ENCODE measurements around the gene CEPT1. TPM values are rescaled to one million over a fixed set of nuclear protein-coding genes. Genes with fewer than 3 reads are reported as not detected.

Gene CEPT1
- total RNA-seq, 1 experiment from 2014 or later = 30.9 TPM

DNA sequence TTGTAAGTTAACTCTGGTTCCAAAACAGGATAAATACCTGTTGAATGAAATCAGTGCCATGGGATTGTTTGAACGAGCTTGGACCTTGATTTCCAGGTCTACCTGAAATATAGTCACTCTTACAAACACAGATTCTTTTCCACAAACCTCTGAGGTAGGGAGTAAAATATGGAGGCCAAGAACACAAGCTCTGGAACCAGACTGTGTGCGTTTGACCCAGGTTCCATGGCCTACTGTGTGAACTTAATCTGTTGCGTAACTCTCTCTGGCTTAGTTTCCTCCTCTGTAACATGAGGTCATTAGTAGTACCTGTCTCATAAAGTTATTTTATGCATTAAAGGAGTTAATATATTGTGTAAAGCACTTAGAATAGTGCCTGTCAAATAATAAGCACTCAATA lies 35.3 kb downstream of the CEPT1 start:
- no peak for TF ChIP-seq EZH2 (IDR thresholded peaks at IDR 0.05; ENCODE audit: borderline replicate concordance, low read depth, low read length, poor library complexity, severe bottlenecking)
- TF ChIP-seq, protein P1, sequence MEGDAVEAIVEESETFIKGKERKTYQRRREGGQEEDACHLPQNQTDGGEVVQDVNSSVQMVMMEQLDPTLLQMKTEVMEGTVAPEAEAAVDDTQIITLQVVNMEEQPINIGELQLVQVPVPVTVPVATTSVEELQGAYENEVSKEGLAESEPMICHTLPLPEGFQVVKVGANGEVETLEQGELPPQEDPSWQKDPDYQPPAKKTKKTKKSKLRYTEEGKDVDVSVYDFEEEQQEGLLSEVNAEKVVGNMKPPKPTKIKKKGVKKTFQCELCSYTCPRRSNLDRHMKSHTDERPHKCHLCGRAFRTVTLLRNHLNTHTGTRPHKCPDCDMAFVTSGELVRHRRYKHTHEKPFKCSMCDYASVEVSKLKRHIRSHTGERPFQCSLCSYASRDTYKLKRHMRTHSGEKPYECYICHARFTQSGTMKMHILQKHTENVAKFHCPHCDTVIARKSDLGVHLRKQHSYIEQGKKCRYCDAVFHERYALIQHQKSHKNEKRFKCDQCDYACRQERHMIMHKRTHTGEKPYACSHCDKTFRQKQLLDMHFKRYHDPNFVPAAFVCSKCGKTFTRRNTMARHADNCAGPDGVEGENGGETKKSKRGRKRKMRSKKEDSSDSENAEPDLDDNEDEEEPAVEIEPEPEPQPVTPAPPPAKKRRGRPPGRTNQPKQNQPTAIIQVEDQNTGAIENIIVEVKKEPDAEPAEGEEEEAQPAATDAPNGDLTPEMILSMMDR (conservative IDR thresholded peaks at IDR 0.05; ENCODE audit: low read depth, low read length) = no peak
- no peak overlapping the region for H3K27ac ChIP-seq (ENCODE audit: low read depth, low read length, poor library complexity, severe bottlenecking)
- BruUV-seq (replicated peaks) = no TSS peak
- no peaks in the 10 kb centered on the region for H3K27me3 ChIP-seq (replicated peaks; ENCODE audit: insufficient read depth, low read depth, low read length, poor library complexity)
- intact Hi-C loops (cut with micrococcal nuclease; ENCODE audit: unreplicated experiment) = no loop called here
- peaks cover 16% of the 10 kb centered on the region for H3K4me1 ChIP-seq (ENCODE audit: insufficient read depth, low read length, poor library complexity, severe bottlenecking)
- H3K36me3 ChIP-seq (ENCODE audit: insufficient read depth, low read length, poor library complexity, severe bottlenecking) = peaks cover 5% of the 10 kb centered on the region
- ChIA-PET POLR2A (ENCODE audit: low non-redundant PET) (no interaction called here), CTCF (no interaction called here)
- no peak for DNase-seq (ENCODE audit: low spot score)
- H3K9me3 ChIP-seq (ENCODE audit: low read depth, low read length, poor library complexity, severe bottlenecking) = no peaks in the 10 kb centered on the region
- H3K4me3 ChIP-seq (ENCODE audit: low read depth, low read length, poor library complexity, severe bottlenecking) = no peak overlapping the region

DNA sequence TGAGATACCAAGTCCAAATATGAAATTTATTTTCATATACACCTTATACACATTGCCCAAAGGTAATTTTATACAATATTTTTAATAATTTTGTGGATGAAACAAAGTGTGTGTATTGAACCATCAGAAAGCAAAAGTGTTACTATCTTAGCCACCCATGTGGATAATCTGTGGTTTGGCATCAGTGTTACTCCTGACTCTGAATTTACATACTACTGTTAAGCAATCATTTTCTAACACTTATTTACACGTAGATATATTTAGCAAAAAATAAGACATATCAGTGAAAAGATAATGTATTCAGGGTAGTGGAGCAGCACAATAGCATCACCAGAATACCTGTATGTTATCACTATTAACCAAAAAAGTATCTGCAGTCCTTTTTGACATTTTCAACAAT lies 36.7 kb downstream of the CEPT1 start:
- CTCF ChIA-PET = no interaction called here
- intact Hi-C loops (cut with micrococcal nuclease; ENCODE audit: unreplicated experiment) = no loop called here
- TF ChIP-seq, protein P1 (conservative IDR thresholded peaks at IDR 0.05; ENCODE audit: low read depth, low read length) = no peak
- TF ChIP-seq EZH2 (IDR thresholded peaks at IDR 0.05; ENCODE audit: borderline replicate concordance, low read depth, low read length, poor library complexity, severe bottlenecking) = no peak
- POLR2A ChIA-PET (ENCODE audit: low non-redundant PET) = no interaction called here
- Histone ChIP-seq H3K36me3 (ENCODE audit: insufficient read depth, low read length, poor library complexity, severe bottlenecking) (peaks cover 5% of the 10 kb centered on the region), H3K27me3 (replicated peaks; ENCODE audit: insufficient read depth, low read depth, low read length, poor library complexity) (no peaks in the 10 kb centered on the region), H3K27ac (ENCODE audit: low read depth, low read length, poor library complexity, severe bottlenecking) (no peak overlapping the region), H3K4me1 (ENCODE audit: insufficient read depth, low read length, poor library complexity, severe bottlenecking) (peaks cover 16% of the 10 kb centered on the region), H3K9me3 (ENCODE audit: low read depth, low read length, poor library complexity, severe bottlenecking) (no peaks in the 10 kb centered on the region), H3K4me3 (ENCODE audit: low read depth, low read length, poor library complexity, severe bottlenecking) (no peak overlapping the region)
- DNase-seq (ENCODE audit: low spot score) = no peak
- no TSS peak for BruUV-seq (replicated peaks)

DNA sequence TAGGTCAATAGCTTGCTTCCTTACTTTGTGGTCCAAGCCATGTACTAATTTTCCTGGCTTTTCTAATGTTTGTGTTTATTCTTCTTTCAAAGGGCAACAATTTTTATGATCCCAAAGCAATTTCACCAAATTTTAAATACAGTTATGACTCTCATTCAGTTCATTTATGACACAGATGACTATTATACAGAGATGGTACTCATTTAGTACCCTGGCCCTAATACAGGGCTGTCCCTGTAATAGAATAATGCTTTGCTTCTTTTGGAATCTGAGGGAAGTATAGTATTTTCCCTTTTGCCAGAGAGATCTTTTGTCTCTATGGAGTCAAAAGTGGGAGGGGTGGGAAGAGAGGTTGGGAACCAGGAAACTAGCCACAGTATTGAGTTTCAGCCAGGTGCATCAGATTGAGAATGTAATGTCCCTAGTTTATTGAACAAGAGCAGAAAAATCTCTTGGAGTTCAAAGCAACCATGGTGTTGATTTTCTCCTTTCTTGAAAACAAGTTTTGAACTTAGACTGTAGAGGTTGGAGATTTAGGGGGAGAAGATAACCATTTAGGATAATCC lies 40.0 kb downstream of the CEPT1 start:
- no peaks in the 10 kb centered on the region for H3K4me1 ChIP-seq (ENCODE audit: insufficient read depth, low read length, poor library complexity, severe bottlenecking)
- no peak overlapping the region for H3K27ac ChIP-seq (ENCODE audit: low read depth, low read length, poor library complexity, severe bottlenecking)
- no peak overlapping the region for H3K4me3 ChIP-seq (ENCODE audit: low read depth, low read length, poor library complexity, severe bottlenecking)
- CTCF ChIA-PET = no interaction called here
- H3K36me3 ChIP-seq (ENCODE audit: insufficient read depth, low read length, poor library complexity, severe bottlenecking) = peaks cover 13% of the 10 kb centered on the region
- no peaks in the 10 kb centered on the region for H3K27me3 ChIP-seq (replicated peaks; ENCODE audit: insufficient read depth, low read depth, low read length, poor library complexity)
- no peaks in the 10 kb centered on the region for H3K9me3 ChIP-seq (ENCODE audit: low read depth, low read length, poor library complexity, severe bottlenecking)
- BruUV-seq (replicated peaks) = no TSS peak
- POLR2A ChIA-PET (ENCODE audit: low non-redundant PET) = no interaction called here
- TF ChIP-seq, protein P1 (conservative IDR thresholded peaks at IDR 0.05; ENCODE audit: low read depth, low read length) = no peak
- no peak for TF ChIP-seq EZH2 (IDR thresholded peaks at IDR 0.05; ENCODE audit: borderline replicate concordance, low read depth, low read length, poor library complexity, severe bottlenecking)
- intact Hi-C loops (cut with micrococcal nuclease; ENCODE audit: unreplicated experiment) = no loop called here
- no peak for DNase-seq (ENCODE audit: low spot score)
